A673 (cell line): ENCODE results near the gene EIF5A2. TPM values are rescaled to one million over a fixed set of nuclear protein-coding genes. Genes with fewer than 3 reads are reported as not detected.

ENCODE experiments used
- Bru-seq: library from RNA; stranded (reverse); fragments of 400-500 nt; gene quantifications from one replicate; lab custom pipeline; 2021; lab: Mats Ljungman, UMichigan
- BruChase-seq, 2 experiments: library from RNA; stranded (reverse); fragments of 400-500 nt; gene quantifications; one replicate each; lab custom pipeline; 2021; lab: Mats Ljungman, UMichigan
- BruUV-seq: library from RNA; stranded (reverse); fragments of 400-500 nt; replicated peaks from 2 replicates; lab custom pipeline; 2021; lab: Mats Ljungman, UMichigan
- CTCF ChIA-PET: fragments of 300-600 bp; sonication (Branson Sonifier 250); formaldehyde crosslinking; loops from one replicate; lab custom pipeline; 2022; ENCODE audit warnings: antibody characterized with exemption; lab: Charles Lee
- POLR2A ChIA-PET: fragments of 300-600 bp; sonication (Branson Sonifier 250); formaldehyde crosslinking; loops from one replicate; lab custom pipeline; 2022; ENCODE audit warnings: antibody characterized with exemption; ENCODE audit not compliant: low non-redundant PET; lab: Charles Lee
- DNase-seq: peaks from one replicate; pipeline ENCODE4 v3.0.0-alpha.2; 2015; ENCODE audit warnings: low spot score
- H3K27ac ChIP-seq: fragments of 200-600 bp; sonication (generic); 2 replicates; pipeline ENCODE4 v1.5.1; 2016; ENCODE audit warnings: mixed run types, low read depth, mild to moderate bottlenecking, mixed read lengths, antibody characterized with exemption, low read length; ENCODE audit not compliant: poor library complexity, severe bottlenecking
- H3K27me3 ChIP-seq: fragments of 200-600 bp; sonication (generic); replicated peaks from 2 replicates; pipeline ENCODE4 v1.6.1; 2017; ENCODE audit warnings: mixed run types, low read depth, mild to moderate bottlenecking, mixed read lengths, antibody characterized with exemption, low read length; ENCODE audit not compliant: insufficient read depth, poor library complexity
- H3K36me3 ChIP-seq: fragments of 200-600 bp; sonication (generic); 2 replicates; pipeline ENCODE4 v1.6.1; 2016; ENCODE audit warnings: mixed run types, mild to moderate bottlenecking, mixed read lengths, antibody characterized with exemption, low read length; ENCODE audit not compliant: insufficient read depth, poor library complexity, severe bottlenecking
- H3K4me1 ChIP-seq: fragments of 200-600 bp; sonication (generic); 2 replicates; pipeline ENCODE4 v1.6.1; 2017; ENCODE audit warnings: mixed run types, mild to moderate bottlenecking, mixed read lengths, antibody characterized with exemption, low read length; ENCODE audit not compliant: insufficient read depth, poor library complexity, severe bottlenecking
- H3K4me3 ChIP-seq: fragments of 200-600 bp; sonication (generic); 2 replicates; pipeline ENCODE4 v1.5.1; 2016; ENCODE audit warnings: low read depth, mixed run types, mild to moderate bottlenecking, mixed read lengths, low read length; ENCODE audit not compliant: poor library complexity, severe bottlenecking
- H3K9me3 ChIP-seq: fragments of 200-600 bp; sonication (generic); 2 replicates; pipeline ENCODE4 v1.6.1; 2016; ENCODE audit warnings: mixed run types, low read depth, mild to moderate bottlenecking, mixed read lengths, antibody characterized with exemption, low read length; ENCODE audit not compliant: poor library complexity, severe bottlenecking
- EZH2 ChIP-seq: fragments of 200-600 bp; sonication (generic); IDR thresholded peaks from 2 replicates; pipeline ENCODE4 v1.6.1; 2017; ENCODE audit warnings: borderline replicate concordance, low read depth, mild to moderate bottlenecking, mixed read lengths, antibody characterized with exemption, low read length; ENCODE audit not compliant: poor library complexity, severe bottlenecking
- intact Hi-C: fragments of 100-400 bp; cut with micrococcal nuclease; formaldehyde crosslinking; loops from one replicate; pipeline ENCODE4 v1.10.0; 2022; ENCODE audit not compliant: unreplicated experiment
- long read RNA-seq: library from polyadenylated mRNA; stranded (forward); transcript quantifications from one replicate; pipeline ENCODE4 v2.0.0, GENCODE V29; 2022
- total RNA-seq: library from RNA; stranded (reverse); gene quantifications from 2 replicates; pipeline ENCODE4 v1.2.3, GENCODE V29; 2021
- TF ChIP-seq, protein P1 (sequence below): fragments of 300-800, 200-600 bp; sonication (generic); conservative IDR thresholded peaks from 2 replicates; pipeline ENCODE4 v1.5.1; 2017; ENCODE audit warnings: low read depth, mild to moderate bottlenecking, antibody characterized with exemption, low read length, moderate library complexity, mixed read lengths

The EIF5A2 gene
- 18.3 and 20.6 TPM in 2 replicates for total RNA-seq
- percentile 66 among the genes with signal in this experiment for Bru-seq, nascent RNA
- BruChase-seq, experiment 1, labeled RNA remaining after a 2-hour chase = percentile 77 among the genes with signal in this experiment
- percentile 81 among the genes with signal in this experiment for BruChase-seq, experiment 2, labeled RNA remaining after a 6-hour chase
- long read RNA-seq, full-length matches to known transcripts = 28 of 30 reads
- long read RNA-seq, partial matches to known transcripts = 1 of 30 reads
- long read RNA-seq, other reads (novel, unspliced or antisense) = 1 of 30 reads

GRCh38 chr3:170908235-170909116 lies at the start of gene EIF5A2:
TSS of gene EIF5A2 (minus strand) at chr3:170908637. CDS start at chr3:170907806, 831 bp downstream.
- peak within 1 kb of the TSS; percentile 74 for H3K4me3 ChIP-seq
- H3K4me1 ChIP-seq = peaks cover 10% of the 10 kb centered on the region
- DNase-seq = peak; percentile 99
- POLR2A ChIA-PET = no interaction called here
- H3K27me3 ChIP-seq = no peaks in the 10 kb centered on the region
- CTCF ChIA-PET = no interaction called here
- H3K36me3 ChIP-seq = no peaks in the 10 kb centered on the region
- H3K9me3 ChIP-seq = peaks cover 11% of the 10 kb centered on the region
- peak within 1 kb of the TSS; percentile 70 for H3K27ac ChIP-seq
- intact Hi-C loops = no loop called here
- no TSS peak for BruUV-seq
- no peak for TF ChIP-seq EZH2
- TF ChIP-seq, protein P1, sequence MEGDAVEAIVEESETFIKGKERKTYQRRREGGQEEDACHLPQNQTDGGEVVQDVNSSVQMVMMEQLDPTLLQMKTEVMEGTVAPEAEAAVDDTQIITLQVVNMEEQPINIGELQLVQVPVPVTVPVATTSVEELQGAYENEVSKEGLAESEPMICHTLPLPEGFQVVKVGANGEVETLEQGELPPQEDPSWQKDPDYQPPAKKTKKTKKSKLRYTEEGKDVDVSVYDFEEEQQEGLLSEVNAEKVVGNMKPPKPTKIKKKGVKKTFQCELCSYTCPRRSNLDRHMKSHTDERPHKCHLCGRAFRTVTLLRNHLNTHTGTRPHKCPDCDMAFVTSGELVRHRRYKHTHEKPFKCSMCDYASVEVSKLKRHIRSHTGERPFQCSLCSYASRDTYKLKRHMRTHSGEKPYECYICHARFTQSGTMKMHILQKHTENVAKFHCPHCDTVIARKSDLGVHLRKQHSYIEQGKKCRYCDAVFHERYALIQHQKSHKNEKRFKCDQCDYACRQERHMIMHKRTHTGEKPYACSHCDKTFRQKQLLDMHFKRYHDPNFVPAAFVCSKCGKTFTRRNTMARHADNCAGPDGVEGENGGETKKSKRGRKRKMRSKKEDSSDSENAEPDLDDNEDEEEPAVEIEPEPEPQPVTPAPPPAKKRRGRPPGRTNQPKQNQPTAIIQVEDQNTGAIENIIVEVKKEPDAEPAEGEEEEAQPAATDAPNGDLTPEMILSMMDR = 0 out of 2 replicates have a peak, but pooled peaks have one; percentile 9

- no peaks in the 10 kb centered on the region for H3K9me3 ChIP-seq
- TF ChIP-seq EZH2 = no peak
- TF ChIP-seq, protein P1 = no peak
- H3K27ac ChIP-seq = no peak overlapping the region
- intact Hi-C loops = no loop called here
- H3K4me1 ChIP-seq = no peaks in the 10 kb centered on the region
- no TSS peak for BruUV-seq
- no peak for DNase-seq
- CTCF ChIA-PET = interaction anchor here (0.7 kb wide), 1 partner anchor 293 kb away, joined by 3 read pairs; no protein-coding TSS in a partner anchor
- no peak overlapping the region for H3K4me3 ChIP-seq
- POLR2A ChIA-PET = no interaction called here
- H3K36me3 ChIP-seq = no peaks in the 10 kb centered on the region
- H3K27me3 ChIP-seq = no peaks in the 10 kb centered on the region
Measured at GRCh38 chr3:170956647-170957046, 48.2 kb upstream of the EIF5A2 start.

DNA sequence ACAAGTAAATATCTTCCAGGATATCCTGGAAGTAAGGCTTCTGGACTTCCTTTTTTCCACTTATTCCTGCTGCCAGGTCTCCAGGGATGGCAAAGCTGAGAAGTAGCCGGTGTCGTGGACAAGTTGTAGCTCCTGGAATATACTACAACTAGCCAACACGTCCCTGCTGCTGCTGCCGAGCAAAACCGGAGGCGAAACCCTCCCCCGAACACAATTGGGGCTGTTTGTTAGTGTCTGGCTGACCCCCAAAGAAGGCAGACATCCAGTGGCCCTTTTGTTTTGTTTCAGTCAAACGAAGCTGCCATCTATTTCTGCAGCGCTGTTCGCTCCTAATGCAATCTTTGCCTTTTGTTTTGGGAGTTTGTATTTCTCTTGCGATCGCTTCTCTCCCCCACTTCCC lies 45.3 kb upstream of the EIF5A2 start:
- no peak for DNase-seq
- Histone ChIP-seq H3K36me3 (no peaks in the 10 kb centered on the region), H3K27me3 (no peaks in the 10 kb centered on the region), H3K4me1 (no peaks in the 10 kb centered on the region), H3K4me3 (no peak overlapping the region), H3K27ac (no peak overlapping the region), H3K9me3 (no peaks in the 10 kb centered on the region)
- CTCF ChIA-PET = no interaction called here
- POLR2A ChIA-PET = no interaction called here
- BruUV-seq = no TSS peak
- intact Hi-C loops = no loop called here
- no peak for TF ChIP-seq EZH2
- TF ChIP-seq, protein P1 = no peak
